Upper lobe of left lung (tissue), 6 donors: Measurements from ENCODE around the gene RAB5B. TPM values are rescaled to one million over a fixed set of nuclear protein-coding genes. Genes with fewer than 3 reads are reported as not detected.

Experiments
- ATAC-seq, 2 donors: fragments of 200-7000 bp; cut with Tn5 transposase; one replicate each; pipeline ENCODE4 v1.9.1; 2022; ENCODE audit warnings: mild to moderate bottlenecking in 2 of 2, moderate library complexity in 2 of 2; ENCODE audit not compliant: low FRiP score in 2 of 2
- DNase-seq, 2 donors: peaks; one replicate each; pipeline ENCODE4 v3.0.0-alpha.2; 2019 to 2020
- H3K27ac ChIP-seq, 4 donors: fragments of 200-600 bp; sonication (generic); one replicate each; pipeline ENCODE4 v1.5.1; 2016 to 2019
- H3K27me3 ChIP-seq, 4 donors: fragments of 200-600 bp; sonication (generic); one replicate each; pipeline ENCODE4 v1.5.1; 2017 to 2019
- H3K36me3 ChIP-seq, 4 donors: fragments of 200-600 bp; sonication (generic); one replicate each; pipeline ENCODE4 v1.5.1; 2016 to 2019
- H3K4me1 ChIP-seq, 4 donors: fragments of 200-600 bp; sonication (generic); one replicate each; pipeline ENCODE4 v1.5.1; 2018 to 2019
- H3K4me3 ChIP-seq, 4 donors: fragments of 200-600 bp; sonication (generic); one replicate each; pipeline ENCODE4 v1.5.1; 2017 to 2019; ENCODE audit warnings: mild to moderate bottlenecking in 2 of 4, moderate library complexity in 1 of 4
- H3K9me3 ChIP-seq, 4 donors: fragments of 200-600 bp; sonication (generic); one replicate each; pipeline ENCODE4 v1.5.1; 2018 to 2019
- CTCF ChIP-seq, 6 experiments: fragments of 450-650 bp in 4 of 6; fragments of 200-600 bp in 2 of 6; sonication (generic) in 2 of 6; IDR thresholded peaks; one replicate each; pipeline ENCODE4 v1.5.1; 2016 to 2019; ENCODE audit warnings: antibody characterized with exemption in 6 of 6
- EP300 ChIP-seq, 4 donors: sonication (generic); formaldehyde crosslinking; IDR thresholded peaks; one replicate each; pipeline ENCODE4 v1.5.1; 2017; ENCODE audit warnings: antibody characterized with exemption in 4 of 4, control low read depth in 2 of 4
- POLR2A ChIP-seq, 4 donors: fragments of 450-650 bp; IDR thresholded peaks; one replicate each; pipeline ENCODE4 v1.5.1; 2016 to 2017; ENCODE audit warnings: antibody characterized with exemption in 4 of 4, mild to moderate bottlenecking in 2 of 4
- POLR2AphosphoS5 ChIP-seq, 2 donors: sonication (generic); formaldehyde crosslinking; IDR thresholded peaks; one replicate each; pipeline ENCODE4 v1.5.1; 2017; ENCODE audit warnings: antibody characterized with exemption in 2 of 2
- WGBS, 2 donors: methylation state at CpG; one replicate each; pipeline ENCODE4 v1.1.5; 2017 to 2018; 5-methylcytosine and 5-hydroxymethylcytosine counted together
- total RNA-seq, 6 donors: library from RNA; depleted of rRNA in 4 of 6; stranded (reverse); fragments of >200 nt in 4 of 6; gene quantifications; one replicate each; pipeline versions ENCODE4 v1.1.0 to v1.2.1, GENCODE V29; 2016 to 2021
- donor health status: DM: no; HTN: no; CAD: no; lungs with moderate emphysema.
- donor health status: DM: no; HTN: yes; CAD: no; lungs with severe emphysema.

RAB5B gene
- total RNA-seq, 6 donors from 2014 or later = 53.4 to 139 (median 116) TPM

- ATAC-seq = peak; percentile 94 to 96
- no peaks in the 10 kb centered on the region for H3K27me3 ChIP-seq
- peaks cover 7 to 9% (median 8%) of the 10 kb centered on the region in 4 donors for H3K4me1 ChIP-seq
- H3K36me3 ChIP-seq = peaks cover 0 to 56% (median 10%) of the 10 kb centered on the region in 4 donors
- DNase-seq = peak; percentile 80 to 92
- peak overlapping the region in 2 of 4 donors; percentile 17 to 24 for H3K4me3 ChIP-seq
- H3K9me3 ChIP-seq = no peaks in the 10 kb centered on the region
- WGBS, 2 donors = 17 to 34% methylated on average over 9 to 18 of the region's 18 CpGs
- peak overlapping the region in 2 of 4 donors; percentile 31 to 45 for H3K27ac ChIP-seq
- TF ChIP-seq CTCF (IDR thresholded peaks at IDR 0.05) (peak; percentile 85 to 93 (median 91)), POLR2AphosphoS5 (IDR thresholded peaks at IDR 0.05) (peak in 1 of 2 donors; percentile 54), EP300 (IDR thresholded peaks at IDR 0.05) (no peak), POLR2A (IDR thresholded peaks at IDR 0.05) (no peak)
These were observed 33.7 kb upstream of the RAB5B start for GRCh38 chr12:55940065-55940732.

- TF ChIP-seq POLR2A (IDR thresholded peaks at IDR 0.05) (no peak), EP300 (IDR thresholded peaks at IDR 0.05) (no peak), CTCF (IDR thresholded peaks at IDR 0.05) (no peak), POLR2AphosphoS5 (IDR thresholded peaks at IDR 0.05) (no peak)
- Histone ChIP-seq H3K36me3 (peaks cover 0 to 64% (median 10%) of the 10 kb centered on the region in 4 donors), H3K4me1 (peaks cover 7 to 9% (median 8%) of the 10 kb centered on the region in 4 donors), H3K27ac (no peak overlapping the region), H3K4me3 (no peak overlapping the region), H3K27me3 (no peaks in the 10 kb centered on the region), H3K9me3 (no peaks in the 10 kb centered on the region)
- ATAC-seq (no peak), DNase-seq (no peak)
- WGBS, 2 donors = 80 to 91% methylated on average over 4 of the region's 4 CpGs
These were observed 31.8 kb upstream of the RAB5B start for GRCh38 chr12:55942055-55942454.

GRCh38 chr12:55942577-55943136, 31.2 kb upstream of the RAB5B start:
- TF ChIP-seq CTCF (IDR thresholded peaks at IDR 0.05) = no peak
- TF ChIP-seq POLR2AphosphoS5 (IDR thresholded peaks at IDR 0.05) = no peak
- no peak for TF ChIP-seq EP300 (IDR thresholded peaks at IDR 0.05)
- no peak for TF ChIP-seq POLR2A (IDR thresholded peaks at IDR 0.05)
- Histone ChIP-seq H3K27ac (no peak overlapping the region), H3K36me3 (peaks cover 0 to 60% (median 10%) of the 10 kb centered on the region in 4 donors), H3K4me1 (peaks cover 7 to 9% (median 8%) of the 10 kb centered on the region in 4 donors), H3K9me3 (no peaks in the 10 kb centered on the region), H3K27me3 (no peaks in the 10 kb centered on the region), H3K4me3 (no peak overlapping the region)
- no peak for DNase-seq
- no peak for ATAC-seq
- WGBS, 2 donors = 100% methylated on average over 1 of the region's 1 CpG

- Histone ChIP-seq H3K27me3 (no peaks in the 10 kb centered on the region), H3K4me3 (no peak overlapping the region), H3K27ac (no peak overlapping the region), H3K9me3 (no peaks in the 10 kb centered on the region), H3K4me1 (no peaks in the 10 kb centered on the region), H3K36me3 (peaks cover 4 to 45% (median 18%) of the 10 kb centered on the region in 4 donors)
- TF ChIP-seq CTCF (IDR thresholded peaks at IDR 0.05) = no peak
- TF ChIP-seq POLR2AphosphoS5 (IDR thresholded peaks at IDR 0.05) = no peak
- DNase-seq (no peak), ATAC-seq (no peak)
- 83 to 87% methylated on average over 6 of the region's 6 CpGs for WGBS, 2 donors
These were observed 27.3 kb upstream of the RAB5B start for GRCh38 chr12:55946553-55946952.
